ENCODE results near the gene ARHGAP27.

- TF ChIP-seq ELF4 (CRISPR knock-in tag; IDR thresholded peaks at IDR 0.05; ENCODE audit: low read depth) (no peak), ATF2 (CRISPR knock-in tag; IDR thresholded peaks at IDR 0.05; ENCODE audit: borderline replicate concordance, low read depth) (no peak), CTCF (IDR thresholded peaks at IDR 0.05) (no peak), ZNF317 (CRISPR knock-in tag; IDR thresholded peaks at IDR 0.05; ENCODE audit: borderline replicate concordance, low read depth) (no peak), NR2C2 (CRISPR knock-in tag; IDR thresholded peaks at IDR 0.05) (no peak), ZNF671 (CRISPR knock-in tag; IDR thresholded peaks at IDR 0.05) (no peak)
- TF ChIP-seq, protein P1, sequence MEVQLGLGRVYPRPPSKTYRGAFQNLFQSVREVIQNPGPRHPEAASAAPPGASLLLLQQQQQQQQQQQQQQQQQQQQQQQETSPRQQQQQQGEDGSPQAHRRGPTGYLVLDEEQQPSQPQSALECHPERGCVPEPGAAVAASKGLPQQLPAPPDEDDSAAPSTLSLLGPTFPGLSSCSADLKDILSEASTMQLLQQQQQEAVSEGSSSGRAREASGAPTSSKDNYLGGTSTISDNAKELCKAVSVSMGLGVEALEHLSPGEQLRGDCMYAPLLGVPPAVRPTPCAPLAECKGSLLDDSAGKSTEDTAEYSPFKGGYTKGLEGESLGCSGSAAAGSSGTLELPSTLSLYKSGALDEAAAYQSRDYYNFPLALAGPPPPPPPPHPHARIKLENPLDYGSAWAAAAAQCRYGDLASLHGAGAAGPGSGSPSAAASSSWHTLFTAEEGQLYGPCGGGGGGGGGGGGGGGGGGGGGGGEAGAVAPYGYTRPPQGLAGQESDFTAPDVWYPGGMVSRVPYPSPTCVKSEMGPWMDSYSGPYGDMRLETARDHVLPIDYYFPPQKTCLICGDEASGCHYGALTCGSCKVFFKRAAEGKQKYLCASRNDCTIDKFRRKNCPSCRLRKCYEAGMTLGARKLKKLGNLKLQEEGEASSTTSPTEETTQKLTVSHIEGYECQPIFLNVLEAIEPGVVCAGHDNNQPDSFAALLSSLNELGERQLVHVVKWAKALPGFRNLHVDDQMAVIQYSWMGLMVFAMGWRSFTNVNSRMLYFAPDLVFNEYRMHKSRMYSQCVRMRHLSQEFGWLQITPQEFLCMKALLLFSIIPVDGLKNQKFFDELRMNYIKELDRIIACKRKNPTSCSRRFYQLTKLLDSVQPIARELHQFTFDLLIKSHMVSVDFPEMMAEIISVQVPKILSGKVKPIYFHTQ (CRISPR knock-in tag; IDR thresholded peaks at IDR 0.05), result no peak
Observed at GRCh38 chr17:45393411-45393810, 39.3 kb downstream of the ARHGAP27 start.

Measured in WTC11 (cell line).